ENCODE results near the gene STXBP5.
A peak's percentile ranks its signal among the peaks of the same experiment; 100 is the strongest.

STXBP5 gene

DNA sequence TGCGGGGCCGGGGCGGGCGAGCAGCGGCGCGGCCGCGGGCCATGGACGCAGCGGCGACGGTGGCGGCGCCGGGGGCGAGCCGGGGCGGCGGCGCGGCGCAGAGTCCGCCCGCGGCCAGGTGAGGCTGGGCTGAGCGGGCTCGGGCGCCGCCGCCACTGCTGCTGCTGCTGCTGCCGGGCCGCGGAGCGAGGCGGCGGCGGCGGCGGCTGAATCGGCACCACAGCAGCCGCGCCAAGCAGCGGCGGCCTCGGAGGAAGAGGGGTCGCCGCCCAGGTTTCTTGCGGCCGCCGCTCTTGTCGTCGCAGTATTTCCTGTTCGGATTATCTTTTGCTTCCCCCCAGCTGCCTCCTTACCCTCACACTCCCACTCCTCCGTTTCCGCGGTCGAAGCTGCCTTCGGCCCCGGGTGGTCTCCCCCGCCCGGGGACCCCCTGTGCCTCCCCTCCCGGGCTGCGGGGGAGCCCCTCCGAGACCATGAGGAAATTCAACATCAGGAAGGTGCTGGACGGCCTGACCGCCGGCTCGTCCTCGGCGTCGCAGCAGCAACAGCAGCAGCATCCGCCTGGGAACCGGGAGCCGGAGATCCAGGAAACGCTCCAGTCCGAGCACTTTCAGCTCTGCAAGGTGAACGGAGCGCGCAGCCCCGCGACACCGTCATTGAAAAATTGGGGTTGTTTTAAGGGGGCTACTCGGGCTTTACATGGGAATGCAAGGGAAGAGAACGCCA is at the start of gene STXBP5:
STXBP5 (plus strand) TSS at position 358 of the 726 bp plus-strand sequence; CDS start at position 474, 116 bp downstream.
- FAIRE-seq: no peak
- TF ChIP-seq POLR2A (IDR thresholded peaks at IDR 0.05; ENCODE audit: low read depth, low read length): no peak
- no peak for DNase-seq (ENCODE audit: insufficient read length, low spot score)

DNA sequence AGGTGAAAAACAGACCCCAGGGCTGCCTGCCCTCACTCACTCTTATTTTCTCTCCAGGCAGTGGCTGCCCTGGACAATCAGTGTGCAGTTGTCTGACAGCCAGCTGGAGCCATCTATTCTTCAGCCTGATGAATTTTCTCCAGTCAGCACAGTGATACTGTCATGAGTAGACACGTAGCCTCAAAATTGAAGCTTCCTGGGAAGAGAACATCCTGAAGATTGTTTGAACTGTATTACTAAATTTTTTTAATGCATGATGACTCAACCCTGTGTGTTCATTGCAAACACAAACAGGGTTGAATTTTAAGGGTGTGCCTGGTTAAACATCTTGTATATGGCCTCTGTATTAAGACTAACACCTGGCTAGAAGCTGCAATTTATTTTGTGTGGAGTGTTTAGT is 49.8 kb upstream of the STXBP5 start:
- no peak for TF ChIP-seq POLR2A (IDR thresholded peaks at IDR 0.05; ENCODE audit: low read depth, low read length)
- FAIRE-seq: peak; percentile 75

DNA sequence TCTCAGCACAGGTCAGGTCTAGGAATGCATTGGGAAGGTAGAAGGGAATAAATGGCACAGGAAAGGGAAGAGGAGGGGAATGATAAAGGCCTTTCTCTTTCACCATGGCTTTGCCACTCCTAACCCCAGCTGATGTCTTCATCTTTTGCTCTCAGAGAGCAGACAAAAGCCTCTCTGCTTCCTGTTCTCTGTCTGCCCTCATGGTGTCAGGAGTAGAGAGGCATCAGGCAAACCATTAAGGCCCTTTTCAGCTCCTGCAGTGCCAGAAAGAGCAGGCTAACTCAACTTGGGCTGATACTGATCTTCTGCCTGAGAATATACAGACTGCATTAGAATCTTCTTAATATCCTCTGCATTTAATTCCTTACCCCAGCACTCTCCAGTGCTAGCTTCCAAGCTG is 48.0 kb upstream of the STXBP5 start:
- FAIRE-seq (no peak), DNase-seq (ENCODE audit: insufficient read length, low spot score) (no peak)
- no peak for TF ChIP-seq POLR2A (IDR thresholded peaks at IDR 0.05; ENCODE audit: low read depth, low read length)

More for the DNA sequence above, 49.8 kb upstream of the STXBP5 start:
- DNase-seq (ENCODE audit: insufficient read length, low spot score): no peak

DNA sequence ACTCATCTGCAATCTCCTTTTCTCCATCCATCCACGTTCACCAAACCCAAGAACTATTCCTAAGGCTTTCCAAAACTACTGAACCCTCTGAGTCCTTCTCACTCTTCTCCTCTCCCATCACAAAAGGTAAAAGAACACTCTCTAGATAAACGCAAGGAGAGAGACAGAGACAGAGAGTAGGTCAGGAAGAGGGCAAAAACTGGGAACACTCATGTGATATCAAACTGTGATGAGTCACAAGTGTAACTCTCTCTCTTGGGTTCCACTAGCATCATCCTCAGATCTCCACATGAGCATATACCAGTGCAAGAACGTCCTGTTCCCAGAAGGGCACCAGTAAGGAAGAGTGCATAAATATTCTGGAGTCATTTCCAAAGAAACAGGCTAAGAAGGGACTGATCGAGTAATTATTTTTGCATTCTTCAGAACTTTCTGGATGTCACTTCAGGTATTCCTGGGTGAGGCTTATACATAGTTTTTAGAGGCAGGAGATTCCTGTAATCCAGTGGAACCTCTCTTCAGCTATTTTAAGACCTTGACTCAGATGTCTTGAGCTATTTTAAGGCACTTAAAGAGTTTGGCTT is 47.3 kb upstream of the STXBP5 start:
- FAIRE-seq: peak; percentile 33
- DNase-seq (ENCODE audit: insufficient read length, low spot score): no peak
- no peak for TF ChIP-seq POLR2A (IDR thresholded peaks at IDR 0.05; ENCODE audit: low read depth, low read length)

DNA sequence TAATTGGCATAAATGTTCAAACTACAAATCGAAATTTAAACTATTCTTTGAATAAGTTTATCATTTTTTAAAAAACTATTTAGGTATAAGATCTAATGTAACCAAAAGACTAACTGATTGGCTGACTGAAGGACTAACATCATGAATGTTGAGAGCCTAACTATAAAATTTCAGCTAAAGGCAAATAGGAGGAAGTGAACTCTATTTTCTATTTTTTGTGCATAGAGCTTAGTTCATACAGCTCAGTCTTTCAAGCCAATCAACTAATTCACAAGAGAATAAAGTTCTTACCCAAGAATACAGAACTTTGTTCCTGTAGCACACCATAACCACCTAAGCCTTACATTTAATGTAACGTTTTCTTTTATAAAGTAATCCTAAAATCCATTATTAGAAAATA is 46.3 kb upstream of the STXBP5 start:
- no peak for DNase-seq (ENCODE audit: insufficient read length, low spot score)

DNA sequence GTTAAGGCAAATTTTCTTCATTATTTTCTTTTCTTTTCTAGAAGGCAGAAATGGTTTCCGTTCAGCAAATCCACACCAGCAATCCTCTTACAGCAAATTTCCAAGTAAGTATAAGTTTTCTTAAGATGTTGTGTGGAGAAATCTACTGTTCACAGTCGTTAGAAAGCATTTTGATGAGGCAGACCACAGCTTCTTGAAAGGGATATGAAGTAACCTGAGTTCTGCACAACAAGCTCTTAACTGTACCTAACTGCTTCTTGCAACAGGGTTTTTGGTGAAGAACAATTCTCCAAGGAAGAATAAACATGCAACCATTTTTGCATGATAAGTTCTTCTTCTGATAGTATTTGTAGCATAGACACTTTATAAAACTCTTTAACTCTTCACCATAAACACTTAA is 45.3 kb upstream of the STXBP5 start:
- DNase-seq (ENCODE audit: insufficient read length, low spot score) (no peak), FAIRE-seq (no peak)
- no peak for TF ChIP-seq POLR2A (IDR thresholded peaks at IDR 0.05; ENCODE audit: low read depth, low read length)

More for the DNA sequence above, 46.3 kb upstream of the STXBP5 start:
- no peak for TF ChIP-seq POLR2A (IDR thresholded peaks at IDR 0.05; ENCODE audit: low read depth, low read length)
- no peak for FAIRE-seq

DNA sequence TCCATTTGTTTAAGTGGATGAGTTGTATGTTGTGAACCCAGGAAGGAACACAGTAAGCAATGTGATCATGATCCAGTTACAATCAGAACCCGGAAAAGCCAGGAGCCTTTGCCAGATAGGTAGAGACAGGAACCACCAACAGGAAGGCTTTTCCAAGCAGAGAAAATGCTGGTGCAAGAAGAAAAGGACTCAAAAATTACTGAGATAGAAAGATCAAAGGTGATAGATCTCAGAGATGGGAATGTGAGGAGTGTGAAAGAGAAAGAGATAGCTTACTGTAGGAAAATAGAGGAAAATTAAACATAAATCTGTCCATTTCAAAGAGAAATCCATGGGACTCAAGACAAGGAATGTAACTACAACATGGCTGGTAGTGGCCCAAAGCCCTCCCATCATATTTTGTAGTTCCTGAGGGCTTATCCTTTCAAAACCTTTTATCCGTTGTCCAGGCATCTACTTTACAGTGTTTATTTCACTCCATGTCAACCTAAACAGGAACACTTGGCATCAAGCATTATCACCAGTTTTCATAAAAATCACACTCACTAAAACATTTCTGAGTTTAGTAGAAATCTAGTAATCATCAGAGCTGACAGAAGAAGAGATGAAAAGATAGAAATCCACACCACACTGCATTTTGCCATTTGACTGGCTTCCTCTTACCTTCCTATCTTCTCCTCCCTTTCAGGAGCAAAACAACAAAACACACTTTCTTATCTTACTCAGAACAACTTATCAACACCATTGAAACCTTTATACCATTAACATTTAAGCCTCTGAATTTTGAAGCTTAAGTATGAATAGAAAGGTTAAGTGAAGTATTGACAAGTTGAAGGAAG is 44.5 kb upstream of the STXBP5 start:
- FAIRE-seq (no peak), DNase-seq (ENCODE audit: insufficient read length, low spot score) (no peak)
- TF ChIP-seq POLR2A (IDR thresholded peaks at IDR 0.05; ENCODE audit: low read depth, low read length): no peak

DNA sequence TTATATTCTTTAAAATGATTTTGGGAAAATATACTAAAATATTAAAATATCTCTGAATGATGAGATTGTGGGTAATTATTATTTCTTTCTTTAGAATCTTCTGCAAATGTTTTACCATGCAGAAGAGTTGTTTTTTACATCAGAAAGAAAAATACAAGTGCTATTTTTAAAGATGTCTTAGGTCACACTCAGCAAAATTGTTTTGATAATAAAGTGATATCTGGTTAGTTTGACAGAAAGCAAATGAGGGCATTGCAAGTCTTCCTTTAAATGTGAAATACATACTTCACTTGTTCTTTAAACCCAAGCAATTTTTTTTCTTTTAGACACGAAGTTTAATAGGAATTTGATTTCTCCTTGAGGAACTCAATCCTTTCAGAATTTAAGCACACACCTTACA is 43.6 kb upstream of the STXBP5 start:
- DNase-seq (ENCODE audit: insufficient read length, low spot score) (no peak), FAIRE-seq (no peak)
- TF ChIP-seq POLR2A (IDR thresholded peaks at IDR 0.05; ENCODE audit: low read depth, low read length): no peak

DNA sequence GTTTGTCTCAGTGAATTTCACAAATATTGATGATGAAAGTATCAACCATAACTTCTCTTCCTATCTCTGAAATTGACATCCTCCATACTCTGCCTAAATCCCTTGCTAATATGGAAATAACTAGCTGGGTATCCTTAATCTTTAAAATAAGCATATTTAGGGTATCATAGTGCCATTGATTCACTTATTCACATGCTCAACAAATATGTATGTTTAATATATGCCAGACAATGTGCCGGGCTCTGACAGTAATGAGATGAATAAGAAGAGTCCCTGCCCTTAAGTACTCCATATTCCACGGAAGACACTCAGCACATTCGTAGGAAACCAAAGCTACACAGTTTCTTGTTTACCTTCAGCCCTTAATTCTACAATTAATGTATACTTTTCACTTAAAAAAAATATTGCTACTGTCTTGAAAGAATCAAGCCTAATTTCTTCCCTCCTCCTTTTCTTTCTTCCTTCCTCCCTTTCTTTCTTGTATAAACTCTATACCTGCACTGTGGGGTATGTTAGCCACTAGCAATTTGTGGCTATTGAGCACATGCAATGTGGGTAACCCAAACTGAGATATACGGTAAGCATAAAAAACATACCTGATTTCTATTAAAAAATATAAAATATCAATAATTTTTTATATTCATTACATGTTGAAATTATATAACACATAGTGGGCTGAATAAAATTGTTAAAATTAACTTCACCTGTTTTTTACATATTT is 42.8 kb upstream of the STXBP5 start:
- FAIRE-seq: no peak
- no peak for TF ChIP-seq POLR2A (IDR thresholded peaks at IDR 0.05; ENCODE audit: low read depth, low read length)
- no peak for DNase-seq (ENCODE audit: insufficient read length, low spot score)

DNA sequence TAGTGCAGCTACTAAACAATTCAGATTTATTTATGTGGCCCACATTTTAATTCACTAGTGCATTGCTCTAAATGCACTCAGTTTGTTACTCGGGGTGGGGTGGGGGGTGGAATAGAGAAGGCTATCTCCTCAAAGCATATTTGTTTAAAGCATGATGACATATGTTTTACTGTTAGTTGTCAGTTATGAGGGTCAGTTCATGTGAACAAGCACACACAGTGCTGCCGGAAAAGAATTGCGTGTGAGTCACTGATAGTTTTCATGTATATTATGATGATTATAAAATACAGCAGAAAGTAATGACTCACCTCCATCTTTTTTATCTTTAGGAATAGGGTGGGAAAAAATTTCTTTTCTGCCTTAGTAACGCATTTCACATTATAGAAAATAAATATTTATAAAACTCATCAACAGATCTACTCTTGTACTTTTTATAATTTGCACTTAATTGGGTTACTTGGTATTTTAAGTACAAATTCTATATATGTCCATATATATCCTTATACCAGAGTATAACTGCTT is 42.2 kb upstream of the STXBP5 start:
- no peak for TF ChIP-seq POLR2A (IDR thresholded peaks at IDR 0.05; ENCODE audit: low read depth, low read length)
- DNase-seq (ENCODE audit: insufficient read length, low spot score) (no peak), FAIRE-seq (no peak)

DNA sequence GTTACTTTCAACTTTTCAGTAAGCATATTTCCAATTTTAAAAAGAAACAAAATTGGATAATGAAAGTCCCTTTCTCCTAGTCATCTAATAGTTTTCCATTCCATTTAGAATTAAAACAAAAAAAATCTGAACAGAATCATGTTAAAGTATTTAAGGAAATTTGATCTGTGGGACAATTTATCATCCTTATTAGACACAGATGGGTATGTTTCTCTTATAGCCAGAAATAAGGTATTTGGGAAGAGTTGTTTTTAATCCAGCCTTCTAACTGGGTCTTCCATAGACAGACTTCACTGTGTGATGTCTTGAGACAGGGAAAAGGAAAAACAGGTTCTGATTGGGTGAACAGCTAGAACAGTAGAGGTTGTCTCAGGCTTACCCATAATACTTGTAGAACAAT is 39.5 kb upstream of the STXBP5 start:
- DNase-seq (ENCODE audit: insufficient read length, low spot score): no peak
- no peak for TF ChIP-seq POLR2A (IDR thresholded peaks at IDR 0.05; ENCODE audit: low read depth, low read length)
- no peak for FAIRE-seq

DNA sequence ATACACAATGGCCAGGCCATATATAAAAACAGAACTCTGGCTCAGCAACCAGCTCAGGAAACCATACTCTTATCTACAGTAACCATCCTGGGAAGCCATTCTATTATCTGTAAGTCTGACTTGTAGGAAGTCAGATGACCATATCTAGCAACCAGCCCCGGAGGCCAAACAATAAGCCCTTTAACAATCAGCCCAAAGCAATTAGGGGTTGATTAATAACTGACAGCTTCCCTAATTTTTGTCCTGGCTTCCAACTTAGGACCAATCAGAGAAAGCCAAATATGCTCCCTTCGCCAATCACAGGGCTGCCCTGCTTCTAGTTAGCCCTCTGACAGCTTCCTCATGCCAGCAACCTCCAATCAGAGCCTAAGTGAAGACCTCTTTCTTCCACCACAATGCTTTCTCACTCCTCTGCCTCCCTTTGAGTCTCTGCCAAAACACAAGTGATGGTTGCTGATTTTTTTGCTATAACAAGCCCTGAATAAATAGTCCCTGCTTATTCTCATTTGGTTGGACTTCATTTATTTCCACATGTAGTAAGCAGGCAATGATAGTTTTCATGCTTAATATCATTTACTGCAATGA is 37.8 kb upstream of the STXBP5 start:
- FAIRE-seq (no peak), DNase-seq (ENCODE audit: insufficient read length, low spot score) (no peak)
- TF ChIP-seq POLR2A (IDR thresholded peaks at IDR 0.05; ENCODE audit: low read depth, low read length): no peak

DNA sequence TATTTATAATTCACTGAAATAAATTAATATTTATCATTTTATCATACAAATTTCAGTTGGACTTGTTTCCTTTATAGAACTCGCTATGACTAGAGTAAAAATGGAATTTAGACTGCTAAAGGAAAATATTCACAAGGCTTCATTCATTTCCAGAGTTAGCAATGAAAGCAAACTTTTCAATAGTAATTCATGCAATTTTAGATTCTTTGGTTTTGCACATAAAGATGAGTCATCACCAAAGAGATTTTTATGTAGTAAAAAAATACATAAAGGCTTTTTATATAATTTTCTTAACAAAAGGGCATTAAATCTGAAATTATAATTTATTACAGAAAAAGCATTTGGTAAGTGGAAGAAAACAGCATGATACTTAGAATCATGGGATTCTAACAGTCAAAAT is 37.2 kb upstream of the STXBP5 start:
- DNase-seq (ENCODE audit: insufficient read length, low spot score) (no peak), FAIRE-seq (no peak)
- no peak for TF ChIP-seq POLR2A (IDR thresholded peaks at IDR 0.05; ENCODE audit: low read depth, low read length)
